Measurements from ENCODE around the gene SEC14L3. TPM values are rescaled to one million over a fixed set of nuclear protein-coding genes. Genes with fewer than 3 reads are reported as not detected.

The SEC14L3 gene
- total RNA-seq, 4 donors from 2014 or later = 0.25 TPM; not detected in 3

DNA sequence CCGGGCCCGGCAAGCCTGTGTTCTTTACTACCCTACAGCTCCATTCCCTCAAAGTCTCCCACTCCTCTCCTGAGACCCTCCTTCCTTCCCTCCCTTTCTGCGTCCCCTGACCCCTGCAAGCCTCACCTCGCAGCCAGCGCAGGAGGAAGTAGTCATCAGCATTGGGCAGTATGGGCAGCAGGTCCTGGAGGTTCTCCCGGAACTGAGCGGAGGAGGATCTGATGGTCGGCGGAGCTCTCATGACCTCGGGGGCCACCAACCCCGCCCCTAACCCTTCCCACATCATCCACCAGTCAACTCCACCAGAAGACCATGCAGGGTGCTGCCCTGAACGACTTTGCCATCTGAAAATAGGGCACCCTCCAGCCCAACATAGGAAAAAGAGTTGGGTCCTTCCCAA, 31.7 kb upstream of the SEC14L3 start:
- WGBS, 2 donors = 85 to 89% methylated on average over 12 of the region's 12 CpGs
- no peak for DNase-seq (ENCODE audit: low spot score in 2 of 2)
- intact Hi-C loops (cut with DNase I; ENCODE audit: low total_unique reads) = no loop called here
- no peak overlapping the region for H3K4me3 ChIP-seq (ENCODE audit: low read depth, poor library complexity, severe bottlenecking)
- no peak for TF ChIP-seq POLR2A (IDR thresholded peaks at IDR 0.05)
- TF ChIP-seq, protein P1, sequence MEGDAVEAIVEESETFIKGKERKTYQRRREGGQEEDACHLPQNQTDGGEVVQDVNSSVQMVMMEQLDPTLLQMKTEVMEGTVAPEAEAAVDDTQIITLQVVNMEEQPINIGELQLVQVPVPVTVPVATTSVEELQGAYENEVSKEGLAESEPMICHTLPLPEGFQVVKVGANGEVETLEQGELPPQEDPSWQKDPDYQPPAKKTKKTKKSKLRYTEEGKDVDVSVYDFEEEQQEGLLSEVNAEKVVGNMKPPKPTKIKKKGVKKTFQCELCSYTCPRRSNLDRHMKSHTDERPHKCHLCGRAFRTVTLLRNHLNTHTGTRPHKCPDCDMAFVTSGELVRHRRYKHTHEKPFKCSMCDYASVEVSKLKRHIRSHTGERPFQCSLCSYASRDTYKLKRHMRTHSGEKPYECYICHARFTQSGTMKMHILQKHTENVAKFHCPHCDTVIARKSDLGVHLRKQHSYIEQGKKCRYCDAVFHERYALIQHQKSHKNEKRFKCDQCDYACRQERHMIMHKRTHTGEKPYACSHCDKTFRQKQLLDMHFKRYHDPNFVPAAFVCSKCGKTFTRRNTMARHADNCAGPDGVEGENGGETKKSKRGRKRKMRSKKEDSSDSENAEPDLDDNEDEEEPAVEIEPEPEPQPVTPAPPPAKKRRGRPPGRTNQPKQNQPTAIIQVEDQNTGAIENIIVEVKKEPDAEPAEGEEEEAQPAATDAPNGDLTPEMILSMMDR (IDR thresholded peaks at IDR 0.05) = no peak

DNA sequence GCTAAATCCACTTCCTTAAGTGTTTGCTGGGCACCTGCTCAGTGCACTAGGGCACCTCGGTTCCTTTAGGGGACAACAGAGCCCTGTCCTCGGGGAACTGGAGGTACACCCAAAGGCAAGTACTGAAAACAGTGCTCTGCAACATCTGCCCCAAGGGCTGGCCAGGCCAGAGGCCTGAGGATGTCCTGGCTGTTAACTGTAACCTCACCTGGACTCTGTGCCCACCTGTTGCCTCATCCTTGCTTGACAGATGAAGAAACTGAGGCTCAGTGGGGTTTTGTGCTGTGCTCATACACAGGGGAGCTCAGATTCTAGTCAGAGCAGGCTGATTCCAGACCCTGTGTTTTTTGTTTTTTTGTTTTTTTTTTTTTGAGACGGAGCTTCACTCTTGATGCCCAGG, 31.1 kb upstream of the SEC14L3 start:
- H3K4me3 ChIP-seq (ENCODE audit: low read depth, poor library complexity, severe bottlenecking) = no peak overlapping the region
- WGBS, 2 donors = 65 to 78% methylated on average over 3 of the region's 3 CpGs
- TF ChIP-seq, protein P1 (IDR thresholded peaks at IDR 0.05) = no peak
- no peak for TF ChIP-seq POLR2A (IDR thresholded peaks at IDR 0.05)
- intact Hi-C loops (cut with DNase I; ENCODE audit: low total_unique reads) = no loop called here
- DNase-seq (ENCODE audit: low spot score in 2 of 2) = no peak

DNA sequence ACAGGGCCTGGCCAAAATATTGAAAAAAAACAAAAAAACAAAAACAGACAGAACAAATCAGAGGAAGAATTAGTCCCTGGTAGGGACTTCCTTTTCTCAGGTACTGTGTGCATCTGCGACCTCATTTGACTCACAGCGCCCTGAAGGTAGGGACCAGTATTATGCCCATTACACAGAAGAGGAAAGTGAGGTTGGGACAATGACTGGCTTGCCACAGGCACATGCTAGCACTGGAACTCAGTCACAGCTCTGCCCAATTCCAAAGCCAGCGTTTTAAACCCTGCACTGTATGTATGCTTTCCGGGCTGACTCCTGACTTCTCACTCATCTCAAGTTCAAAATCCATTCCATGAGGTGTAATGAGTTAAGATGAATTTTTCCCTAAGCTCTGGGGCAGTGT, 30.3 kb upstream of the SEC14L3 start:
- intact Hi-C loops (cut with DNase I; ENCODE audit: low total_unique reads) = no loop called here

DNA sequence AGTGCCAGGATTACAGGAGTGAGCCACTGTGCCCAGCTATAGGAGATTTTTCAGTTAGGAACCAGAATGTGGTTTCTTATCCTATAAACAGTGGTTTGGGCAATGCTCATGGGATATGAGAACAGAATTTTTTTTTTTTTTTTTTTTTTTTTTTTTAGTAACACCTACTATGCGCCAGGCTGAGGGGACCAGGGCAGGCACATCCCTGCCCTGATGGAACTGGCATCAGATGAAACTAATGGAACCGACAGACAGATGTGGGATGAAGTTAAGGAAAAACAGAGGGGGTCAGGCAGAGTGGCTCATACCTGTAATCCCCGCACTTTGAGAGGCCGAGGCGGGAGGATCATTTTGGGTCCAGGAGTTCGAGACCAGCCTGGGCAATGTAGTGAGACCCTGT, 28.8 kb upstream of the SEC14L3 start:
- intact Hi-C loops (cut with DNase I; ENCODE audit: low total_unique reads) = no loop called here
- no peak overlapping the region for H3K4me3 ChIP-seq (ENCODE audit: low read depth, poor library complexity, severe bottlenecking)
- no peak for DNase-seq (ENCODE audit: low spot score in 2 of 2)
- WGBS, 2 donors = 82 to 89% methylated on average over 6 of the region's 6 CpGs
- TF ChIP-seq, protein P1 (IDR thresholded peaks at IDR 0.05) = no peak
- TF ChIP-seq POLR2A (IDR thresholded peaks at IDR 0.05) = no peak

More for the DNA sequence above, 30.3 kb upstream of the SEC14L3 start:
- 77 to 84% methylated on average over 4 of the region's 4 CpGs for WGBS, 2 donors
- no peak overlapping the region for H3K4me3 ChIP-seq (ENCODE audit: low read depth, poor library complexity, severe bottlenecking)
- no peak for DNase-seq (ENCODE audit: low spot score in 2 of 2)
- TF ChIP-seq, protein P1 (IDR thresholded peaks at IDR 0.05) = no peak
- TF ChIP-seq POLR2A (IDR thresholded peaks at IDR 0.05) = no peak

DNA sequence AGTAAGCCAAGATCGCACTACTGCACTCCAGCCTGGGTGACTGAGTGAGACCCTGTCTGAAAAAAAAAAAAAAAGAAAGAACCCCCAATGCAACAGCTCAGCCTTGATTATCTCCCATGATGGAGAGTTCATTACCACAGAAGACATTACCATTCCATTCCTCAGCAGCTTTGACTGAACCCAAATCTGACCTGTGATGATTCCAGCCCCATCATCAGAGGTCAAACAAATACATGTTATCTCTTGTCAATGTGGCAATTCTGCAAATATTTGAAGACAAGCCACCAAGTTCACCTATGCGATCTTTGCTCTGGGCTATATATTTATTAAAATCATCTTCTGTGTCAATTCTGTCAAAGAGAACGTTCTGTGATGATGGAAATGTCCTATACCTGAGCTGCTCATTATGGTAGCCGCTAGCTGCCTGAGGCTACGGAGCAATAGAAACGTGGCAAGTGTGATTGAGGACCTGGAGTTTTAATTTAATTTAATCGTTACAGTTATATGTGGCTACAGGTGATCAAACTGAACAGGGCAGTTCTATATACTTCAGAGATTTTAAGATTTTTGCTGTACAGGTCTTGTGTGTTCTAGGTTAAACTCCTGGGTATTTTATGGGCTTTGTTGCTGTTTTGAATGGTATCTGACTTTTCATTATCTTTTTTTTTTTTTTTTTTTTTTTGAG, 25.8 kb upstream of the SEC14L3 start:
- 67 to 75% methylated on average over 7 of the region's 7 CpGs for WGBS, 2 donors
- TF ChIP-seq POLR2A (IDR thresholded peaks at IDR 0.05) = no peak
- TF ChIP-seq, protein P1 (IDR thresholded peaks at IDR 0.05) = no peak
- no peak for DNase-seq (ENCODE audit: low spot score in 2 of 2)
- intact Hi-C loops (cut with DNase I; ENCODE audit: low total_unique reads) = no loop called here
- H3K4me3 ChIP-seq (ENCODE audit: low read depth, poor library complexity, severe bottlenecking) = no peak overlapping the region
